NCI-H345 treated with DMSO at 0.1 percent for 48 hours (cell line): ENCODE results near the gene NOP53.
"Not testable (repeated sequence)": the region's sequence is repeated elsewhere in the genome, so short reads cannot be mapped to it uniquely, and the experiment has no call there.

Experiments
- DNase-seq: peaks from one replicate; lab custom pipeline; 2025; ENCODE audit not compliant: unreplicated experiment; lab: John Stamatoyannopoulos, UW

The NOP53 gene

GRCh38 chr19:47752440-47753211 lies 7.3 kb downstream of the NOP53 start:
- DNase-seq = no peak

- DNase-seq = no peak
These were observed 9.1 kb downstream of the NOP53 start for GRCh38 chr19:47754206-47755064.

- no peak for DNase-seq
These were observed 9.9 kb downstream of the NOP53 start for GRCh38 chr19:47755065-47755761.

- no peak for DNase-seq
These were observed 10.6 kb downstream of the NOP53 start for GRCh38 chr19:47755762-47756626.

- DNase-seq = no peak
These were observed 11.2 kb downstream of the NOP53 start for GRCh38 chr19:47756627-47756929.

- no peak for DNase-seq
These were observed 11.7 kb downstream of the NOP53 start for GRCh38 chr19:47756953-47757608.

- no peak for DNase-seq
These were observed 12.5 kb downstream of the NOP53 start for GRCh38 chr19:47757617-47758442.

- DNase-seq = no peak
These were observed 13.1 kb downstream of the NOP53 start for GRCh38 chr19:47758443-47758804.

- DNase-seq = no peak
These were observed 15.3 kb downstream of the NOP53 start for GRCh38 chr19:47760632-47760999.

- no peak for DNase-seq
These were observed 16.2 kb downstream of the NOP53 start for GRCh38 chr19:47761566-47761965.

GRCh38 chr19:47762151-47762550 lies 16.8 kb downstream of the NOP53 start:
- DNase-seq = no peak

- DNase-seq = no peak
These were observed 17.4 kb downstream of the NOP53 start for GRCh38 chr19:47762615-47763308.

- not testable (repeated sequence) for DNase-seq
These were observed 19.4 kb downstream of the NOP53 start for GRCh38 chr19:47764705-47765104.

- DNase-seq = no peak
These were observed 20.4 kb downstream of the NOP53 start for GRCh38 chr19:47765523-47766358.

GRCh38 chr19:47766359-47766620 lies 20.9 kb downstream of the NOP53 start:
- no peak for DNase-seq

GRCh38 chr19:47766670-47767069 lies 21.3 kb downstream of the NOP53 start:
- DNase-seq = no peak

GRCh38 chr19:47767349-47767748 lies 22.0 kb downstream of the NOP53 start:
- no peak for DNase-seq

- no peak for DNase-seq
These were observed 23.3 kb downstream of the NOP53 start for GRCh38 chr19:47768604-47769003.
